K562 (cell line): Measurements from ENCODE around the gene DRC1. TPM values are rescaled to one million over a fixed set of nuclear protein-coding genes. Genes with fewer than 3 reads are reported as not detected.

Source experiments
- ATAC-seq: fragments of 200-7000 bp; cut with Tn5 transposase; 3 replicates; pipeline ENCODE4 v1.9.1; 2020; ENCODE audit warnings: moderate library complexity
- BruUV-seq: library from RNA; stranded (reverse); fragments of 400-500 nt; replicated peaks from 2 replicates; lab custom pipeline; 2021; lab: Mats Ljungman, UMichigan
- CTCF ChIA-PET: fragments of 300-600 bp; formaldehyde crosslinking; extraction: SDS; loops from one replicate; lab custom pipeline; 2021; ENCODE audit warnings: low intra/inter-chr PET ratio; lab: Yijun Ruan, JAX
- POLR2A ChIA-PET: fragments of 300-600, 350-650 bp; sonication (Branson Sonifier 250); formaldehyde crosslinking; extraction: SDS; loops from one replicate; lab custom pipeline; 2021; ENCODE audit warnings: antibody characterized with exemption, inconsistent platforms; lab: Yijun Ruan, JAX
- DNase-seq, 4 experiments: peaks; one replicate each; pipeline versions ENCODE4 v3.0.0 to v3.0.0-alpha.2; 2011 to 2018; ENCODE audit warnings: low spot score in 3 of 4, mixed read lengths in 3 of 4; ENCODE audit errors: extremely low read depth in 1 of 4
- FAIRE-seq: peaks from 2 replicates; lab custom pipeline; 2011; peaks lifted over from hg19 to GRCh38; lab: Jason Lieb, UNC
- H2AFZ ChIP-seq: 2 replicates; pipeline ENCODE4 v1.6.0; 2011; ENCODE audit warnings: low read depth, low read length, control low read depth, inconsistent platforms
- H3K27ac ChIP-seq: fragments of 200-600 bp; 3 replicates; pipeline ENCODE4 v1.8.0; 2011; ENCODE audit warnings: low read depth, mild to moderate bottlenecking, control low read depth, inconsistent platforms, low read length, moderate library complexity, mixed read lengths; ENCODE audit errors: extremely low read depth
- H3K27me3 ChIP-seq, 2 experiments: fragments of 300-600 bp in 1 of 2; 2 replicates in 1 of 2; 3 replicates in 1 of 2; pipeline versions ENCODE4 v1.6.0 to v1.8.0; 2011; ENCODE audit warnings: inconsistent platforms in 2 of 2, low read length in 2 of 2, mild to moderate bottlenecking in 1 of 2, mixed read lengths in 1 of 2, moderate library complexity in 1 of 2; ENCODE audit not compliant: control insufficient read depth in 2 of 2, insufficient read depth in 2 of 2
- H3K36me3 ChIP-seq: fragments of 300-600 bp; 3 replicates; pipeline ENCODE4 v1.8.0; 2011; ENCODE audit warnings: mild to moderate bottlenecking, low read length, inconsistent platforms; ENCODE audit not compliant: control insufficient read depth, insufficient read depth
- H3K4me1 ChIP-seq, 2 experiments: fragments of 200-600 bp in 1 of 2; replicated peaks in 1 of 2; 2 replicates in 1 of 2; 3 replicates in 1 of 2; pipeline versions ENCODE4 v1.5.1 to v1.8.0; 2011; ENCODE audit warnings: inconsistent platforms in 2 of 2, low read length in 2 of 2, mild to moderate bottlenecking in 1 of 2, mixed read lengths in 1 of 2, moderate library complexity in 1 of 2; ENCODE audit not compliant: control insufficient read depth in 2 of 2, insufficient read depth in 2 of 2
- H3K4me2 ChIP-seq: 2 replicates; pipeline ENCODE4 v1.6.1; 2011; ENCODE audit warnings: low read length, control low read depth, inconsistent platforms, mixed read lengths; ENCODE audit not compliant: insufficient read depth
- H3K4me3 ChIP-seq: fragments of 200-600 bp; sonication (generic), shearing (Covaris generic); 2 replicates; pipeline ENCODE4 v1.5.1; 2016; ENCODE audit warnings: control low read depth, inconsistent platforms
- H3K79me2 ChIP-seq: fragments of 200-600 bp; 3 replicates; pipeline ENCODE4 v1.8.0; 2011; ENCODE audit warnings: low read length, inconsistent platforms; ENCODE audit not compliant: control insufficient read depth, insufficient read depth
- H3K9ac ChIP-seq, 2 experiments: 2 replicates each; pipeline versions ENCODE4 v1.6.0 to v1.6.1; 2011; ENCODE audit warnings: low read depth in 2 of 2, low read length in 2 of 2, control low read depth in 1 of 2, inconsistent platforms in 1 of 2, mild to moderate bottlenecking in 1 of 2, mixed read lengths in 1 of 2; ENCODE audit not compliant: insufficient read depth in 1 of 2
- H3K9me1 ChIP-seq: one replicate; pipeline ENCODE4 v1.6.0; 2011; ENCODE audit warnings: inconsistent platforms, mild to moderate bottlenecking, low read length, moderate library complexity; ENCODE audit not compliant: control insufficient read depth, insufficient read depth
- H3K9me3 ChIP-seq: replicated peaks from 2 replicates; pipeline ENCODE4 v1.5.1; 2011; ENCODE audit warnings: low read depth, low read length, inconsistent platforms; ENCODE audit not compliant: control insufficient read depth, insufficient read depth
- H4K20me1 ChIP-seq: replicated peaks from 2 replicates; pipeline ENCODE4 v1.6.1; 2011; ENCODE audit warnings: low read length, inconsistent platforms, mixed read lengths; ENCODE audit not compliant: control insufficient read depth, insufficient read depth
- HDAC3 ChIP-seq: fragments of 450-650 bp; IDR thresholded peaks from 2 replicates; pipeline ENCODE4 v1.6.1; 2018; ENCODE audit warnings: borderline replicate concordance, mild to moderate bottlenecking, moderate library complexity; ENCODE audit not compliant: partially characterized antibody
- HDAC6 ChIP-seq: IDR thresholded peaks from 2 replicates; pipeline ENCODE4 v1.6.1; 2012; ENCODE audit warnings: low read depth, mild to moderate bottlenecking, control low read depth, inconsistent platforms, low read length, moderate library complexity
- HDGF ChIP-seq: fragments of 450-650 bp; IDR thresholded peaks from 2 replicates; pipeline ENCODE4 v1.6.1; 2016
- ILK ChIP-seq: fragments of 450-650 bp; IDR thresholded peaks from 2 replicates; pipeline ENCODE4 v1.6.1; 2016; ENCODE audit warnings: missing genetic modification characterization, low read depth, mild to moderate bottlenecking, missing compliant biosample characterization, moderate library complexity, borderline replicate concordance
- NR4A1 ChIP-seq, 2 experiments: fragments of 250-450 bp in 1 of 2; fragments of 450-650 bp in 1 of 2; sonication (Bioruptor Pico) in 1 of 2; IDR thresholded peaks; 2 replicates each; pipeline versions ENCODE4 v1.4.0 to v1.6.1; 2016 to 2020; ENCODE audit warnings: mild to moderate bottlenecking in 2 of 2, missing compliant biosample characterization in 1 of 2, missing genetic modification characterization in 1 of 2, moderate library complexity in 1 of 2
- PHTF2 ChIP-seq: fragments of 250-450 bp; sonication (Bioruptor Pico); IDR thresholded peaks from 2 replicates; pipeline ENCODE4 v1.5.0; 2021; ENCODE audit warnings: mild to moderate bottlenecking
- POLR2AphosphoS5 ChIP-seq: IDR thresholded peaks from 2 replicates; pipeline ENCODE4 v1.6.1; 2011; ENCODE audit warnings: mild to moderate bottlenecking, low read depth, low read length, moderate library complexity; ENCODE audit not compliant: control insufficient read depth, insufficient read depth
- TBP ChIP-seq: optimal IDR thresholded peaks from 2 replicates; pipeline ENCODE3; 2011; ENCODE audit warnings: low read depth, low read length, improper control_type of control experiment
- YY1 ChIP-seq, 3 experiments: IDR thresholded peaks; 2 replicates each; pipeline ENCODE4 v1.6.1; 2011; ENCODE audit warnings: low read length in 2 of 3, mild to moderate bottlenecking in 2 of 3, moderate library complexity in 2 of 3, borderline replicate concordance in 1 of 3, control low read depth in 1 of 3, low read depth in 1 of 3; ENCODE audit not compliant: insufficient read depth in 3 of 3, insufficient replicate concordance in 2 of 3, control insufficient read depth in 1 of 3, insufficient read length in 1 of 3; ENCODE audit errors: extremely low read depth in 1 of 3
- WGBS: fragments of 100-300 bp; shearing (Covaris generic); methylation state at CpG from one replicate; pipeline ENCODE4 v1.1.6; 2016; ENCODE audit warnings: low coverage, mixed read lengths; ENCODE audit not compliant: insufficient coverage; ENCODE audit errors: missing lambda C conversion rate; 5-methylcytosine and 5-hydroxymethylcytosine counted together
- in situ Hi-C: fragments of 300-500 bp; cut with MboI; formaldehyde crosslinking; loops from 4 replicates; pipeline ENCODE4 v1.15.0; 2018; ENCODE audit warnings: inconsistent platforms, mixed read lengths
- intact Hi-C: fragments of 100-400 bp; cut with micrococcal nuclease; formaldehyde crosslinking; loops from 2 replicates; pipeline ENCODE4 v1.14.2; 2022
- polyA plus RNA-seq, 8 experiments: library from polyadenylated mRNA; depleted of rRNA in 4 of 8; stranded (reverse) in 5 of 8; unstranded in 3 of 8; fragments of >200 nt; fragmentation: Nextera tagmentation in 2 of 8; fragmentation: Illumina TruSeq in 1 of 8; extraction: Ambion mirVana in 2 of 8; extraction: Trizol in 1 of 8; gene quantifications; 2 replicates each; pipeline versions ENCODE4 v1.2.1 to v1.2.3, GENCODE V29; 2011 to 2014; ENCODE audit warnings: inconsistent platforms in 1 of 8, missing spikeins in 1 of 8
- total RNA-seq, 7 experiments: library from RNA; depleted of rRNA in 6 of 7; stranded (reverse); fragments of >200 nt in 6 of 7; fragmentation: Illumina TruSeq in 2 of 7; extraction: Trizol in 2 of 7; gene quantifications; 2 replicates each; pipeline versions ENCODE4 v1.2.1 to v1.2.3, GENCODE V29; 2011 to 2021; ENCODE audit warnings: low replicate concordance in 1 of 7
- TF ChIP-seq, protein P1 (sequence below), 2 experiments: fragments of 250-450 bp in 1 of 2; fragments of 450-650 bp in 1 of 2; sonication (Bioruptor Pico) in 1 of 2; IDR thresholded peaks; 2 replicates each; pipeline versions ENCODE4 v1.6.1 to v1.8.0; 2016 to 2021; ENCODE audit warnings: mild to moderate bottlenecking in 2 of 2, moderate library complexity in 2 of 2, missing compliant biosample characterization in 1 of 2, missing genetic modification characterization in 1 of 2
- TF ChIP-seq, protein P2 (sequence below): sonication (generic); formaldehyde crosslinking; IDR thresholded peaks from 2 replicates; pipeline ENCODE4 v1.8.0; 2022; ENCODE audit warnings: mild to moderate bottlenecking, missing genetic modification reagents
- TF ChIP-seq, protein P3 (sequence below): fragments of 450-650 bp; IDR thresholded peaks from one replicate; pipeline ENCODE4 v1.6.1; 2018; ENCODE audit warnings: mild to moderate bottlenecking, moderate library complexity; ENCODE audit not compliant: partially characterized antibody

DRC1 gene
- total and polyA plus RNA-seq, 9 of the 15 experiments (the other 6 are each of a cell fraction or from before 2014, with no cell fraction given): 0.07 to 0.10 TPM; not detected in 7

DNA sequence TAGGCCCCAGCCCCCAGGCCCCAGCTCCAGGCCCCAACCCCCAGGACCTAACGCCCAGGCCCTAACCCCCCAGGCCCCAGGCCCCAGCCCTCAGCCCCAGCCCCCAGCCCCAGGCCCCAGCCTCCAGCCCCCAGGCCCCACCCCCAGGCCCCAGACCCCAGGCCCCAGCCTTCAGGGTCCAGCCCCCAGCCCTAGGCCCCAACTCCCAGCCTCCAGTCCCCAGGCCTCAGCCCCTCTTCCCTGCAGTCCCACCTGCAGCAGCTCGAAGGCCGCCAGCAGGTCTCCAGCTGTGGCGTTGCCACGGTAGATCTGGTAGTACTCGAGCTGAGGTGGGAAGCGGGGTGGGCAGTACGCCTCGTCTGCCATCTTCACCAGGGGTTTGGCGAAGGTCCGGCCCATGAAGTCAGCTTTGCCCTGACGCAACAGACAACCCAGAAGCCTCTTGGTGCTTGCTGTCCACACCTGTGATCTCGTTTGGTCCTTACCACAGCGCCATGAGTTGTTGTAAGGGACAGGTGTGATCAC, 72.6 kb downstream of the DRC1 start (continued):
- TF ChIP-seq, protein P1, sequence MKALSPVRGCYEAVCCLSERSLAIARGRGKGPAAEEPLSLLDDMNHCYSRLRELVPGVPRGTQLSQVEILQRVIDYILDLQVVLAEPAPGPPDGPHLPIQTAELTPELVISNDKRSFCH (CRISPR knock-in tag; IDR thresholded peaks at IDR 0.05): no peak
- TF ChIP-seq, protein P1 (tag; IDR thresholded peaks at IDR 0.05): no peak
- no peak for TF ChIP-seq ILK
- TF ChIP-seq, all 486 proteins: peak for 0

DNA sequence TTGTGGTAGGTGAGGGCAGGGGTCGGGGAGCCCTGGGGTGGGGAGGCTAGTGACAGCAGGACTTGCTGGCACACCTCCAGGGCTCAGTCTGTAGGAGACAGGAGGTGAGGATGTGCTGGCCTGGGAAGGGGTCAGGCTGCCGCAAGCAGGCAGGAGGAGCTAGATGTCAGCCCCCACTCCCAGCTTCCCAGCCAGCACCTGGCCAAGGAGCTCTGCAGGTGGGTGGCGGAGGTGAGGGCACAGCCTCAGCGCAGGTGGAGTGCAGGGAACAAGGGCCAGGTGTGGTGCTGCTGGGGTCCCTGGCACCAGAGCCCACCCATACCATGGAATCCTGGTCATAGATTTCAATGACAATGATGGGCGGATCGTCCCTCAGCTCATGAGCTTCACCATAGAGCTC, 73.3 kb downstream of the DRC1 start:
- ChIA-PET POLR2A (interaction anchor here (0.5 to 1.0 kb wide), 3 partner anchors 8 to 191 kb away, joined by 3 to 4 read pairs (median 3); no protein-coding TSS in a partner anchor), CTCF (no interaction called here)
- Histone ChIP-seq H4K20me1 (peaks cover 5% of the 10 kb centered on the region; the same call in 1 of the 2 replicates), H3K9me3 (no peaks in the 10 kb centered on the region), H3K4me1 (peaks cover 0 to 41% of the 10 kb centered on the region in 2 experiments; a peak in 2 of 5 replicates), H3K9me1 (no peaks in the 10 kb centered on the region), H3K36me3 (no peaks in the 10 kb centered on the region), H3K9ac (no peak overlapping the region), H3K4me2 (no peak overlapping the region), H3K4me3 (no peak overlapping the region), H2AFZ (no peak overlapping the region), H3K27ac (no peak overlapping the region), H3K27me3 (peaks cover 0 to 5% of the 10 kb centered on the region in 2 experiments; a peak in 1 of 5 replicates), H3K79me2 (no peaks in the 10 kb centered on the region)
- WGBS: 24% methylated on average over 5 of the region's 6 CpGs
- DNase-seq (no peak), FAIRE-seq (no peak), ATAC-seq (no peak)
- intact Hi-C loops (no loop called here), in situ Hi-C loops (no loop called here)
- BruUV-seq: no TSS peak
- TF ChIP-seq HDAC3 (no peak), YY1 (IDR thresholded peaks at IDR 0.05; ENCODE audit: borderline replicate concordance in 1 of 3, control insufficient read depth in 1 of 3, extremely low read depth in 1 of 3, insufficient read depth in 3 of 3, insufficient read length in 1 of 3, insufficient replicate concordance in 2 of 3, low read depth in 1 of 3, low read length in 2 of 3) (no peak), POLR2AphosphoS5 (no peak), PHTF2 (CRISPR knock-in tag) (no peak), NR4A1 (CRISPR knock-in tag; IDR thresholded peaks at IDR 0.05) (no peak), NR4A1 (tag; IDR thresholded peaks at IDR 0.05) (no peak), HDAC6 (no peak), HDGF (no peak), TBP (no peak)
- TF ChIP-seq, protein P2, sequence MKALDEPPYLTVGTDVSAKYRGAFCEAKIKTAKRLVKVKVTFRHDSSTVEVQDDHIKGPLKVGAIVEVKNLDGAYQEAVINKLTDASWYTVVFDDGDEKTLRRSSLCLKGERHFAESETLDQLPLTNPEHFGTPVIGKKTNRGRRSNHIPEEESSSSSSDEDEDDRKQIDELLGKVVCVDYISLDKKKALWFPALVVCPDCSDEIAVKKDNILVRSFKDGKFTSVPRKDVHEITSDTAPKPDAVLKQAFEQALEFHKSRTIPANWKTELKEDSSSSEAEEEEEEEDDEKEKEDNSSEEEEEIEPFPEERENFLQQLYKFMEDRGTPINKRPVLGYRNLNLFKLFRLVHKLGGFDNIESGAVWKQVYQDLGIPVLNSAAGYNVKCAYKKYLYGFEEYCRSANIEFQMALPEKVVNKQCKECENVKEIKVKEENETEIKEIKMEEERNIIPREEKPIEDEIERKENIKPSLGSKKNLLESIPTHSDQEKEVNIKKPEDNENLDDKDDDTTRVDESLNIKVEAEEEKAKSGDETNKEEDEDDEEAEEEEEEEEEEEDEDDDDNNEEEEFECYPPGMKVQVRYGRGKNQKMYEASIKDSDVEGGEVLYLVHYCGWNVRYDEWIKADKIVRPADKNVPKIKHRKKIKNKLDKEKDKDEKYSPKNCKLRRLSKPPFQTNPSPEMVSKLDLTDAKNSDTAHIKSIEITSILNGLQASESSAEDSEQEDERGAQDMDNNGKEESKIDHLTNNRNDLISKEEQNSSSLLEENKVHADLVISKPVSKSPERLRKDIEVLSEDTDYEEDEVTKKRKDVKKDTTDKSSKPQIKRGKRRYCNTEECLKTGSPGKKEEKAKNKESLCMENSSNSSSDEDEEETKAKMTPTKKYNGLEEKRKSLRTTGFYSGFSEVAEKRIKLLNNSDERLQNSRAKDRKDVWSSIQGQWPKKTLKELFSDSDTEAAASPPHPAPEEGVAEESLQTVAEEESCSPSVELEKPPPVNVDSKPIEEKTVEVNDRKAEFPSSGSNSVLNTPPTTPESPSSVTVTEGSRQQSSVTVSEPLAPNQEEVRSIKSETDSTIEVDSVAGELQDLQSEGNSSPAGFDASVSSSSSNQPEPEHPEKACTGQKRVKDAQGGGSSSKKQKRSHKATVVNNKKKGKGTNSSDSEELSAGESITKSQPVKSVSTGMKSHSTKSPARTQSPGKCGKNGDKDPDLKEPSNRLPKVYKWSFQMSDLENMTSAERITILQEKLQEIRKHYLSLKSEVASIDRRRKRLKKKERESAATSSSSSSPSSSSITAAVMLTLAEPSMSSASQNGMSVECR: no peak
- TF ChIP-seq, protein P3, sequence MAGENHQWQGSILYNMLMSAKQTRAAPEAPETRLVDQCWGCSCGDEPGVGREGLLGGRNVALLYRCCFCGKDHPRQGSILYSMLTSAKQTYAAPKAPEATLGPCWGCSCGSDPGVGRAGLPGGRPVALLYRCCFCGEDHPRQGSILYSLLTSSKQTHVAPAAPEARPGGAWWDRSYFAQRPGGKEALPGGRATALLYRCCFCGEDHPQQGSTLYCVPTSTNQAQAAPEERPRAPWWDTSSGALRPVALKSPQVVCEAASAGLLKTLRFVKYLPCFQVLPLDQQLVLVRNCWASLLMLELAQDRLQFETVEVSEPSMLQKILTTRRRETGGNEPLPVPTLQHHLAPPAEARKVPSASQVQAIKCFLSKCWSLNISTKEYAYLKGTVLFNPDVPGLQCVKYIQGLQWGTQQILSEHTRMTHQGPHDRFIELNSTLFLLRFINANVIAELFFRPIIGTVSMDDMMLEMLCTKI: no peak
